HG03520 (cell line): ENCODE data around the gene KLRF2.
"Not testable (repeated sequence)": the region's sequence is repeated elsewhere in the genome, so short reads cannot be mapped to it uniquely, and the experiment has no call there.

Source experiments
- ATAC-seq: cut with Tn5 transposase; IDR thresholded peaks from one replicate; pipeline ENCODE4 v1.9.1; 2021; ENCODE audit warnings: mild to moderate bottlenecking, moderate library complexity; ENCODE audit not compliant: unreplicated experiment

KLRF2 gene

GRCh38 chr12:9881246-9881645 is at the start of gene KLRF2:
KLRF2 (plus strand) TSS chr12:9881489; CDS start chr12:9881596, 107 bp downstream.
- no peak for ATAC-seq

- ATAC-seq = no peak
These were observed 49.6 kb upstream of the KLRF2 start for GRCh38 chr12:9831720-9832119.

GRCh38 chr12:9843407-9843806 is 37.9 kb upstream of the KLRF2 start:
- no peak for ATAC-seq

- no peak for ATAC-seq
These were observed 32.4 kb upstream of the KLRF2 start for GRCh38 chr12:9848899-9849298.

- ATAC-seq = no peak
These were observed 30.2 kb upstream of the KLRF2 start for GRCh38 chr12:9851050-9851449.

GRCh38 chr12:9851927-9852326 is 29.4 kb upstream of the KLRF2 start:
- ATAC-seq = no peak

GRCh38 chr12:9856151-9856550 is 25.1 kb upstream of the KLRF2 start:
- no peak for ATAC-seq

- ATAC-seq = no peak
These were observed 24.4 kb upstream of the KLRF2 start for GRCh38 chr12:9856894-9857293.

GRCh38 chr12:9858135-9858534 is 23.2 kb upstream of the KLRF2 start:
- no peak for ATAC-seq

GRCh38 chr12:9864913-9865675 is 16.2 kb upstream of the KLRF2 start:
- ATAC-seq = no peak

GRCh38 chr12:9866860-9867269 is 14.4 kb upstream of the KLRF2 start:
- no peak for ATAC-seq

GRCh38 chr12:9867531-9867930 is 13.8 kb upstream of the KLRF2 start:
- ATAC-seq = no peak

GRCh38 chr12:9868311-9868801 is 12.9 kb upstream of the KLRF2 start:
- ATAC-seq = no peak

GRCh38 chr12:9868951-9869306 is 12.4 kb upstream of the KLRF2 start:
- no peak for ATAC-seq

GRCh38 chr12:9869307-9870161 is 11.8 kb upstream of the KLRF2 start, which contains the start of gene CLEC2B:
CLEC2B (minus strand) TSS chr12:9869354.
- ATAC-seq = no peak

GRCh38 chr12:9870286-9870866 is 10.9 kb upstream of the KLRF2 start:
- ATAC-seq = no peak

GRCh38 chr12:9872162-9872561 is 9.1 kb upstream of the KLRF2 start:
- ATAC-seq = no peak

- ATAC-seq = no peak
These were observed 8.5 kb upstream of the KLRF2 start for GRCh38 chr12:9872742-9873141.

GRCh38 chr12:9876120-9876519 is 5.2 kb upstream of the KLRF2 start:
- not testable (repeated sequence) for ATAC-seq

GRCh38 chr12:9880532-9881078 is 684 bp upstream of the KLRF2 start:
- ATAC-seq = no peak

GRCh38 chr12:9881988-9882387 is 699 bp downstream of the KLRF2 start:
- no peak for ATAC-seq
